Small intestine (tissue), 7 donors: ENCODE measurements around the gene RPA1. TPM values are rescaled to one million over a fixed set of nuclear protein-coding genes. Genes with fewer than 3 reads are reported as not detected.

Experiments
- DNase-seq, 2 donors: peaks; one replicate each; pipeline versions ENCODE4 v3.0.0 to v3.0.0-alpha.2; 2013
- FAIRE-seq: peaks from 2 replicates; lab custom pipeline; 2012; peaks lifted over from hg19 to GRCh38; lab: Jason Lieb, UNC
- H3K27ac ChIP-seq, 3 donors: one replicate each; pipeline ENCODE4 v1.5.1; 2013; ENCODE audit warnings: low read length in 2 of 3, mild to moderate bottlenecking in 2 of 3, control low read depth in 1 of 3, inconsistent platforms in 1 of 3, low read depth in 1 of 3, moderate library complexity in 1 of 3
- H3K27me3 ChIP-seq, 3 donors: one replicate each; pipeline ENCODE4 v1.6.1; 2013; ENCODE audit warnings: low read length in 3 of 3, inconsistent platforms in 1 of 3; ENCODE audit not compliant: control insufficient read depth in 3 of 3, insufficient read depth in 3 of 3
- H3K36me3 ChIP-seq, 3 donors: one replicate each; pipeline ENCODE4 v1.6.1; 2013; ENCODE audit warnings: low read length in 3 of 3, inconsistent platforms in 1 of 3, low read depth in 1 of 3, mild to moderate bottlenecking in 1 of 3, moderate library complexity in 1 of 3; ENCODE audit not compliant: control insufficient read depth in 3 of 3, insufficient read depth in 2 of 3
- H3K4me1 ChIP-seq, 3 donors: one replicate each; pipeline ENCODE4 v1.6.1; 2013; ENCODE audit warnings: low read length in 2 of 3, inconsistent platforms in 1 of 3, low read depth in 1 of 3, mild to moderate bottlenecking in 1 of 3, moderate library complexity in 1 of 3; ENCODE audit not compliant: control insufficient read depth in 3 of 3, insufficient read depth in 2 of 3
- H3K4me3 ChIP-seq, 3 donors: one replicate each; pipeline ENCODE4 v1.5.1; 2013; ENCODE audit warnings: low read length in 3 of 3, control low read depth in 1 of 3, inconsistent platforms in 1 of 3, low read depth in 1 of 3, mild to moderate bottlenecking in 1 of 3, moderate library complexity in 1 of 3
- H3K9me3 ChIP-seq, 2 donors: one replicate each; pipeline ENCODE4 v1.6.1; 2013; ENCODE audit warnings: low read depth in 1 of 2, low read length in 1 of 2; ENCODE audit not compliant: control insufficient read depth in 2 of 2, insufficient read depth in 1 of 2
- WGBS, 3 donors: extraction: QIAGEN DNeasy Blood & Tissue Kit; methylation state at CpG; one replicate each; pipeline ENCODE4 v1.1.7; 2013; 5-methylcytosine and 5-hydroxymethylcytosine counted together
- polyA plus RNA-seq, 4 donors: library from polyadenylated mRNA; stranded (reverse) in 3 of 4; unstranded in 1 of 4; fragments of 200-250 nt in 3 of 4; fragments of 120-200 nt in 1 of 4; gene quantifications; one replicate each; pipeline versions ENCODE4 v1.2.1 to v1.2.3, GENCODE V29; 2013
- donor health status: healthy with polysubstance abuse.
- donor health status: control.
- donor health status: control.
- donor health status: Bipolar disorder and iron deficiency.
- donor health status: healthy.

Gene RPA1
- polyA plus RNA-seq, 4 donors = 21.2 to 68.8 (median 27.3) TPM

DNA sequence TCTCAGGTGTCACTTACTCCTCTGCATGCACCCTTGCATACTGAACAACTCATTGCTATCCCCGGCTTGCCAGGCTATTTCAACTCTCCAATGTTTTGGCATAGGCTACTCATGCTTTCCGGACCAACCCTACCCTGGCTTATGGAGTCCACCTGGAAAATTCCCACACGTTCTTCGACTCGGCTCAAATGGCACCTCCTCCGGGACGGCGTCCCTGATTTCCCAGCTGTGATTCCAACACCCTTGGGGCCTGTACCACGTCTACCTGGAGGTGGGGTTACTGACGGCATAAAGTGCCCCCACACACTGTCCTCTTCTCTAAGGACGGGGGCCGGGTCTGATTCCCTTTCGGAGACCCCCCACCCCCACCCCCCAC is 601 bp upstream of the RPA1 start:
- WGBS, 3 donors = 0 to 1% (median 0%) methylated on average over 13 of the region's 13 CpGs
- no peaks in the 10 kb centered on the region for H3K9me3 ChIP-seq
- H3K4me1 ChIP-seq = peaks cover 0 to 6% (median 4%) of the 10 kb centered on the region in 3 donors
- H3K36me3 ChIP-seq = peaks cover 0 to 38% (median 2%) of the 10 kb centered on the region in 3 donors
- H3K27ac ChIP-seq = peak overlapping the region; percentile 82 to 91 (median 88)
- FAIRE-seq = no peak
- no peaks in the 10 kb centered on the region for H3K27me3 ChIP-seq
- H3K4me3 ChIP-seq = peak overlapping the region; percentile 71 to 91 (median 85)
- peak in 1 of 2 donors; percentile 53 for DNase-seq

DNA sequence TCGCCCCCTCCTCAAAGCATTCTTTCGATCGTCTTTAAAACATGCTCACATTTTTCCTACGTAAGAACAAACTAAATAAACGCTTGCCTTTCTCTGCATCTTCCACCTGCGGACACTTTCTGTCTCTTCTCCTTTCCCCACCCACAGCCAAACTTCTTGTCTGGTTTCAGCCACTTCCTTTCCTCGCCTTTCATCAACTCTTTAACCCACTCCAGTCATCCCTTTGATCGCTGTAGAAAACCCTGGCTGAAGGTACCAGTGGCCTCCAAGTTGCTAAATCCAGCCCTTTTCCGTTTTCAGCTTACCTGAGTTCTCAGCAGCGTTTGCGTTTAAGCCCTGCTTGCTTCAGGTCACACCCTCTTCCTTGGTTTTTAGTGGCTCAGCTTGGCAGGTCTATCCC is 483 bp downstream of the RPA1 start:
- Histone ChIP-seq H3K4me3 (peak overlapping the region; percentile 56 to 85 (median 71)), H3K9me3 (no peaks in the 10 kb centered on the region), H3K4me1 (peaks cover 0 to 6% (median 4%) of the 10 kb centered on the region in 3 donors), H3K27me3 (no peaks in the 10 kb centered on the region), H3K27ac (peak overlapping the region; percentile 57 to 83 (median 57)), H3K36me3 (peaks cover 0 to 37% (median 0%) of the 10 kb centered on the region in 3 donors)
- 0 to 1% (median 0%) methylated on average over 9 to 11 of the region's 11 CpGs for WGBS, 3 donors
- DNase-seq (peak; percentile 49 to 68), FAIRE-seq (no peak)

DNA sequence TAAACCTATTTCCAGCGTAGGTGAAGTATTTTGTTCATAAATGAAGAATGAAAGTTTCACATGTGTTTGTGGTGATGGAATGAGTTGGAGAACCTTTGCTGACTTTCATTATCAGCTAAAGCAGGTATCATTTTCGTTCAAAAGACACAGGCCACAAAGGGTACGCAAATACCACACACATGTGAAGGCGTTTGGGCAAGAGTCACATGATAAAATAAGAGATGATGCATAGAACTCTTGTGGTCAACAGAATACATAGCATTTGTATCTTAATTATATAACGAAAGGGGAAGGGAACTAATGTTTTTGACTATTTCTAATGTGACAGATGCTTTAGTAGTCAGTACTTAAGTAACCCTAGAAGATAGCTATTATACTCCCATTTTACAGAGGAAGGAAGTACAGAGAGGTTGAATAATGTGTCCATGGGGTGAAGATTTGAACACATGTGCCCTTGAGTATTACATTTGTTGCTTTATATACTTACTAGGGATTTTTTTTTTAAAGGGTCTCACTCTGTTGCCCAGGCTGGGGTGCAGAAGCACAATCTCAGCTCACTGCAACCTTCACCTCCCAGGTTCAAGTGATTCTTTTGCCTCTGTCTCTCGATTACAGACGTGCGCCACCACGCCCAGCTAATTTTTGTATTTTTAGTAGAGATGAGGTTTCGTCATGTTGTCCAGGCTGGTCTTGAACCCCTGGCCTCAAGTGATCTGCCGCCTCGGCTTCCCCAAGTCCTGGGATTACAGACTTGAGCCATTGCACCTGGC is 4.8 kb downstream of the RPA1 start:
- Histone ChIP-seq H3K27ac (no peak overlapping the region), H3K9me3 (no peaks in the 10 kb centered on the region), H3K4me3 (no peak overlapping the region), H3K36me3 (peaks cover 0 to 20% (median 0%) of the 10 kb centered on the region in 3 donors), H3K4me1 (peaks cover 0 to 6% (median 4%) of the 10 kb centered on the region in 3 donors), H3K27me3 (no peaks in the 10 kb centered on the region)
- no peak for FAIRE-seq
- peak in 1 of 2 donors; percentile 10 for DNase-seq
- 77 to 83% (median 77%) methylated on average over 12 of the region's 12 CpGs for WGBS, 3 donors

DNA sequence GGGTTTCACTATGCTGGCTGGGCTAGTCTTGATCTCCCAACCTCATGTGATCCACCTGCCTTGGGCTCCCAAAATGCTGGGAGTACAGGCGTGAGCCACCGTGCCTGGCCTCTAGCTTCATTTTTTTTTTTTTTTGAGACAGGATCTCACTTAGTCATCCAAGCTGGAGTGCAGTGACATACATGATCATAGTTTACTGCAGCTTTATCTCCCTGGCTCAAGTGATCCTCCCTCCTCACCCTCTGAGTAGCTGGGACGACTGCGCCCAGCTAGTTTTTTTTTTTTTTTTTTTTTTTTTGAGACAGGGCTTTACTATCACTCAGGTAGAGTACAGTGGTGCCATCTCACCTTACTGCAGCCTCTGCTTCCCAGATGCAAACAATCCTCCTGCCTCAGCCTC is 9.7 kb downstream of the RPA1 start:
- H3K27ac ChIP-seq = no peak overlapping the region
- H3K4me1 ChIP-seq = no peaks in the 10 kb centered on the region
- 78 to 94% (median 86%) methylated on average over 4 of the region's 4 CpGs for WGBS, 3 donors
- no peak for DNase-seq
- H3K36me3 ChIP-seq = peaks cover 0 to 22% (median 2%) of the 10 kb centered on the region in 3 donors
- H3K9me3 ChIP-seq = no peaks in the 10 kb centered on the region
- no peak overlapping the region for H3K4me3 ChIP-seq
- FAIRE-seq = no peak
- H3K27me3 ChIP-seq = no peaks in the 10 kb centered on the region

DNA sequence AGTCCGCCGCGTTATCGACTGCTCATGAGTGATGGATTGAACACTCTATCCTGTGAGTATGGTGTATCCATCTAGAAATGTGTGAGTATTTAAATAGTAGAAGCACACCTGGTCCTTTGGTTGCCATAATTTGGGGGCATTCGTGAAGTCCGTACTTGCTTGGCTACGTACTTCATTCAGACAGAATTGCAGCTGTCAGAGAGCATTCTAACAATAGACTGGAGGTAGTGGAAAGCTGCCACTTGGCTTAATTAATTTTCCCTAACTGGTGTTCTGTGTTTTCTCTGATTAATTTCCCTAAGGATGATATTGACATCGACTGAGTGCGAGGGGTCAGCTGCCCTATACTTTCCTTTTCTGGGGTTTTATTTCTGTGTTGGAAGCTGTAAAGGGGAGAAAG is 14.1 kb downstream of the RPA1 start:
- H3K36me3 ChIP-seq = peaks cover 5 to 35% (median 7%) of the 10 kb centered on the region in 3 donors
- FAIRE-seq (no peak), DNase-seq (no peak)
- H3K27ac ChIP-seq = no peak overlapping the region
- H3K4me3 ChIP-seq = no peak overlapping the region
- H3K9me3 ChIP-seq = no peaks in the 10 kb centered on the region
- WGBS, 3 donors = 95 to 97% (median 96%) methylated on average over 9 of the region's 9 CpGs
- no peaks in the 10 kb centered on the region for H3K4me1 ChIP-seq
- no peaks in the 10 kb centered on the region for H3K27me3 ChIP-seq

DNA sequence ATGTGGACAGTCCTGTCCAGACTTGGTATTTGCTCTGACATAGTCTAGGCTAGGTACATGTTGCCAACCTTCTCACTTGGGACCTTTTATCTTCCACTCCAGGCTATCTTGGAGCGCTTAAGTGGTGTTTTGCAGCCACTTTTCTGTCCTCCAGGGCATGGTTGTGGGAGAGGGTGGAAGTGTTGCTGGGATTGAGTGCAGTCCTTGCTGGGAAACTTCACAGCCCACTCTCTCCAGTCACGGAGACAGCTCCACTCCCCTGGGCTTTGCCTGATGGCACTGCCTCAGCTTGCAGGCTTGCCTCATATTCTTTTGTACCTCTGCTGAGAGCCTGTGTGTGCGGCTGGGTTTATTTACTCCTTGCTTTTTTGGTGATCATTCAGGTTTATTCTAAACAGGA is 17.4 kb downstream of the RPA1 start:
- 88 to 97% (median 92%) methylated on average over 3 of the region's 3 CpGs for WGBS, 3 donors
- DNase-seq = no peak
- peaks cover 5 to 40% (median 10%) of the 10 kb centered on the region in 3 donors for H3K36me3 ChIP-seq
- FAIRE-seq = no peak
- H3K4me3 ChIP-seq = no peak overlapping the region
- H3K27ac ChIP-seq = no peak overlapping the region
- no peaks in the 10 kb centered on the region for H3K9me3 ChIP-seq
- no peaks in the 10 kb centered on the region for H3K4me1 ChIP-seq
- H3K27me3 ChIP-seq = no peaks in the 10 kb centered on the region

DNA sequence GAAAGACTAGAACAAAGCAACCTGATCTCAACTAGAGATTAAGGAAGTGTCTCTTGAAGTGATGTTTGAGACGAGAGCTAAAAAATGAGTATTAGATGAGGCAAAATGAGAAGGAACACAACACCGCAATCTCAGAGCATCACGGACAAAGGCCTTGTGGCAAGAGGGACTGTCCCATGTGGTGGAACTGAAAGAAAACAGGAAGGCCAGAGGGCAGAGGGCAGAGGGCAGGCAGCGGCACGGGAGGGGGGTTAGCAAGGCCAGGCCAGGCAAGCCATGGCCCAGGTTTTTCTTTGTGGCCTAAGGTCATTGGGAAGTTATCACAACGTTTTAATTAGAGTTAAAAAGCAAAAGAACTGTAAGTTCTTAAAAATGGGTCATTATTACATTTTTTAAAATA is 22.5 kb downstream of the RPA1 start:
- Histone ChIP-seq H3K9me3 (no peaks in the 10 kb centered on the region), H3K4me1 (no peaks in the 10 kb centered on the region), H3K4me3 (no peak overlapping the region), H3K27me3 (no peaks in the 10 kb centered on the region), H3K27ac (no peak overlapping the region), H3K36me3 (peaks cover 8 to 40% (median 11%) of the 10 kb centered on the region in 3 donors)
- DNase-seq = no peak
- 73 to 82% (median 80%) methylated on average over 6 of the region's 6 CpGs for WGBS, 3 donors
- FAIRE-seq = no peak

DNA sequence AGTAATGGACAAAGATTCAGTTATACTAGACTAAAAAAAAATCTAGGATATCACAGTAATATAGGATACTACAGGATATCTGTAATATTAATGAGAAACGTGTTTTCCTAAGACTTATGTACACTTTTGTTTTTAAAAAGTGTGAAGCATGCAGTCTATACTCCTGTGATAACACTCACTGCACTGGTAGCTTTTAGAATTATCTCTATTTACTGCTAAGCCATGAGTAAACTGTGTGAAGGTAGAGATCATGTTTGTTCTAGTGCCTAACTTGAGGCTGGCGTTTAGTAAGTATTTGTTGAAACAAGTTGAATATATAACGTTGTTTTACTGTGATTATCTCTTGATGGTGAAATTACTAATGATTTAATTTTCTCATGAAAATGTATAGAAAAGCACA is 23.9 kb downstream of the RPA1 start:
- FAIRE-seq (no peak), DNase-seq (no peak)
- H3K27ac ChIP-seq = no peak overlapping the region
- no peaks in the 10 kb centered on the region for H3K9me3 ChIP-seq
- no peaks in the 10 kb centered on the region for H3K27me3 ChIP-seq
- H3K4me3 ChIP-seq = no peak overlapping the region
- H3K36me3 ChIP-seq = peaks cover 8 to 38% (median 11%) of the 10 kb centered on the region in 3 donors
- H3K4me1 ChIP-seq = no peaks in the 10 kb centered on the region
- WGBS, 3 donors = 73 to 78% (median 74%) methylated on average over 3 of the region's 3 CpGs
